NAMALWA (cell line): ENCODE results near the gene IL17RB.

ENCODE experiments used
- DNase-seq: peaks from one replicate; pipeline ENCODE4 v3.0.0-alpha.2; 2015; ENCODE audit warnings: low spot score

Gene IL17RB

DNA sequence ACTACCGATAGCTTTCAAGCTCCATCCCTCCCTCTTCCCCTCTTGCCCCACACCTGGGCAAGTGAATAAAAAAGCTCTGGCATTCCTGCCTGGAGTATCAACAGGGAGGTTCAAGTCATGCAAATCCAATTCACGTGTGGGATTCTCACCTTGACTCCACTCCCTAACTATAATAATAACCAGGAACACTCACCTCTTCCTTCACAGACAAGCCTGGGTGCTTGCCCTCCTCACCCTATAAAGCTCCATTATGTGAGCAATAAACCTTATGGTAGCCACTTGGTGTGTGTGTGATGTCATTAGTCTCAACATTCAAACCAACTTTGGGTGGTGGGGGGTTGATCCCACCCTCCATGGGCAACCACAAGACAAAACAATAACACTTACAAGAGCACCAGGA is 16.8 kb upstream of the IL17RB start:
- DNase-seq = no peak

DNA sequence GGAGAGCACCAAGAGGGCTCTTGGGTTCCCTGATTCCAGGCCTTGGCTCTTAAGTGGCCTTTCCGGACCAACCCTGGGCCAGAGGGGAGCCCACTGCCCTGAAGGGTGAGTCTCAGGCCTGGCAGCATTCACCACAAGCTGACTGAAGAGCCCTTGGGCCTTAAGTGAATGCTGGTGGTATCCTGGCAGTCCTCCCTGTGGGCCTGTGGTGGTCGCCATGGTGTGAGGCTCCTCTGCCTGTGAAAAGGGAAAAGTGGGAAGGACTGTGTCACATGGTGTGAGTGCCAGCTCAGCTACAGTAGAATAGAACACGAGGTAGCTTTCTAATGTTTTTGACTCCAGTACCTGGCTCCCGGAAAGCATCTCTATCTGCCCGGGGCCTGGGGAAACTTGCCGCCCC is 15.4 kb upstream of the IL17RB start:
- no peak for DNase-seq

DNA sequence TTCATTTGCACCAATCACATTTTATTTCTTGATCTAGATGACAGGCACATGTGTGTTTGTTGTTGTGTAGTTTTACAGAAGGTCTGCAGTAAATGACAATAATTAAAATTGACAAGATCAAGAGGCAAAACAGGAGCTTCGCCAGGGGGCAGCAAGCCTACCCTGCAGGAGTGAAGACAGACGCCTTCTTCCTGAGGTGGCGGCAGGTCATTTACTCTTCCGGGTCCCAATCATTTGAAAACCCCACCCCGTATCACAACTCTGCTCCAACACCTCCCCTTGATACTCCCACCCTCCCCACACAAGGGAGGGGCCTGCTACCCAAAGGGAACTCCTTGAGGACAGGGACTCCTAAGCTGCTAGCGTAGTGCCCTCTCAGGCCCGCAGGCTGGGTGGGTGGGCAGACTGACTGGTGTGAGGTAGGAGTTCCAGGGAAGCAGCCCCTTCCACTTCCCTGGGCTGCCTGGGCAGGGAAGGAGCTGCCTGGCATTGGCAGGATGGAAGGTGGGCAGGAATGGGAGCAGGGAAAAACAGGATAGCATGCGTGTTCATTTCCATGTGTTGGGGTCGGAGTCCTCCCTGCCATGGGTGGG is 13.2 kb upstream of the IL17RB start:
- no peak for DNase-seq

DNA sequence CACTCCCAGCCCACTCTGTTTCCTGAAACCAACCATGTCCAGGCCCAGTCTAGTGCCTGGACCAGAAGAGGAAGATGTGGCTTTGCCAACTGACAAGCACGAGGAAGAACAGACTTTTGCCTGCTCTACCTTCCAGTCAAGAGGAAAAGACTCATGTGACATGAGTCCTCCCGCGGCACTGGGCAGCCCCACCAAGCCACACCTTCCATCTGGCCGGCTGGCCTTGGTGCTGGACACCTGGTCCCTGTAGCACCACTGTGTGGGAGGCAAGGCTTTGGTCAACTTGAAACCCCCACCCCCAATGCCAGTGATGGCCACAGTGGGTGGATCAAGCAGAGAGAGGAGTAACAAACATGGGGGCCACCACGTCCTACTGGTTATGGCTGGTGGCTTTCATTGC is 12.7 kb upstream of the IL17RB start:
- no peak for DNase-seq

DNA sequence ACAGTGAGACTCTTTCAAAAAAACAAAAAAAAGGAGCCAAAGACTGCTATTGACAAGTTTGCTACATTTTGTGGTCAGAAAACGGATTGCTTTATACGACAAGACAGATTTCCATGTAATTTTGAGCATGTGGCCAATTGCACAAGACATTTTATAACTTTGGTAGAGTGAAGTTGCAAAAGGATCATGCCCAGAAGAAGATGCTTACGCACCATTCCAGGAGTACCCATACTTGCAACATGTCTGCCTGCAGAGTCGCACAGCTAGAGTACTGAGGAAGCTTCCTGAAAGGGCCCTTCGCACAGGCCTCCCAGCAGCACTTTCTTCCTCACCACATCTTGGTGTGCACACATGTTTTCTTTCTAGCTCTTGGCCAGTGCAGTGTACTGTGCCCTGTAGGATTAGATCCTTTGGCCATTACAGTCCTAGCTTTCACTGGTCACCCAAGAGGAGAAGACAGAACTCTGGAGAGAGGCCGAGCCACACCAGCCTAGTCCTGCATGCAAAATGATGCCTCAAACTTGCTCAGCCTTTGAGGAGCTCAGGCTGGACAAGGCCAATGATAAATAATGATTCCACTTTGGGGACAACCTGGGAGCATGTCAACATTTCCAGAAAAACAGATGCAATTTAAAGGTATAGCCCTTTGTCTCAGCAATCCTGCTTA is 11.8 kb upstream of the IL17RB start:
- no peak for DNase-seq

DNA sequence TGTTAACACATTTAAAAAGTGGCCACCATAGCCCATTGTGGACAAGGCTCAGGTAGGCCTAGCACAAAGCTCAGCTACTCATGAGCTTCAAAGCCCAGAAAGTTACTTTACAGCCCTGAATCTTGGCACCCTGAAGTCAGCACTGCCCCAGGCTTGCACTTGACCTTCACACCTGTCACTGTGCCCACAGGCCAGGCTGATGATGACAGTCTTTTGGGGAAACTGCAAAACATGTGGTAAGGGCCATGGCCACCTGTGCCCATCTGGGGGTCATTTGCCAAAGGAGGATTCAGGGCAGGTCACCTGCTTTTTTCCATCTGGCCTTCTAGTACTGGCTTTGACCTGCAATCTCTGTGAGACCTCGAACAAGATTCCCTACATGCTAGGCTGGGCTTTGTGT is 11.1 kb upstream of the IL17RB start:
- DNase-seq = no peak

DNA sequence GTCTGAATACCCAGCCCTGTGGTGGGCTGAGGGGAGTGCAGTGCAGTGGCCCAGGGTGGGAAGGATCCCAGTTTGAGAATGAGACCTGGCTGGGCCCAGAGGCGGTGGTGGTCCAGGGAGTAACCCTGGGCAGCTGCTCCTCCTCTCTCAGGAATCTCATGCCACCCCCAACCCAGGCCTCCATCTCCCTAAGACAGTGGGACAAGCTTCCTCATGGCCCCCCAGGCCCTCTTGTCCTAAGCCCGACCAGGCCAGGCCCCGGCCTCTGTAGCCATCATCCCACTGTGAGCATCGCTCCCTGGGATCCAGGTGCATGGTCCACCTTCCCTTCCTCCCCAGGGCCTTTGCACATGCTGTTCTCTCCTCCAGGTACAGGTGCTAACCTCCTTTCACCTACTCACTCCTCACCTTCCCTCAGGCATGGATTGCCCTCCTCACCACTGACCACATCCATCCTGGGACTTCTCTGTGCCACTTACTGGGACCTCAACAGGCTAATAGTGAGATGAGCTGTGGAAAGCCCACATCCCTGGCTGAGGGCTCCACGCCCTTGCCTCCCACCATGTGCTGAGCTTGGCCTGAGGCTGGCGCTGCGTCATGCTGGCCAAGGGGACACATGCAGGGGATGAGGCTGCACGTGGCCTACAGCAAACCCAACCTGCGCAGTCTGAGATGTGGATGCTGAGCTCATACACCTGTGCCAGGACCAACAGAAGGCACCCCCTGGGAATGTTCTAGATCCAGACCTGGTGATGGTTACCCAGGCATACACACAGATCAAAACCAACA is 10.1 kb upstream of the IL17RB start:
- no peak for DNase-seq

DNA sequence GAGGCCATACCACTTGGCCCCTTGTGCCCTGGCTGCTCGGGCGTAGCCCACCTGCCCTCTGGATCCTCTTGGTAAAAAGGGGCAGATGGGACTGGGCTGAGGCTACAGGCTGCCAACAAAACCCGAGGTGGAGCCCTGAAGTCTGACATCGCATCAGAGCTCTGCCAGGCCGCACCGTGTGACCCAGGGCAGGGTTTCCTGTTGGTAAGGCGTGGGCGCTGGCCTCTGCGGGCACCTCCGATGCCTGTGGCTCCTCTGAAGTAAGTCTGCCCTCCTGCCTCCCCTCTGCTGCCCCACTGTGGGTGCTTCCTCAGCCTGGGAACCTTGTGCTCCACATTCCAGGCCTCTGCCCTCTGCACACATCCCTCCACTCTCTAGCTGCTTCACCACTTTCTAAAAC is 9.0 kb upstream of the IL17RB start:
- no peak for DNase-seq

DNA sequence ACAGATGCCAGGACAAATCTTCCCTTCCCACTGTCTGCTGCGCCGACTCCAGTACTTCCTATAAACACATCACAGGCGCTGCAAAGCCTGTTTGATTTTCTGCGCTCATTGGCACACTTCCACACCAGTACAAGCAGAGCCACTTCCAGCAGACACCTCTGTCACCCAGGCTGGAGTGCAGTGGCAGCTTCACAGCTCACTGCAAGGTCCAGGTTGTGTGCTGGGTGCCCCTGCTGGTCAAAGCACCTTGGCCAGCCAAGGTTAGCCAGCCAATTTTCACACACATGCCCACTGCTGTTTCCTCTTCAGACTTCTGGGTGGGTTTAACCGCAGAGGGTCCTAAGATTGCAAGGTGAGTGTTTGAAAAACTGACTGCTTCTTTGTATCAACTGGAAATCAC is 5.1 kb upstream of the IL17RB start:
- DNase-seq = no peak

DNA sequence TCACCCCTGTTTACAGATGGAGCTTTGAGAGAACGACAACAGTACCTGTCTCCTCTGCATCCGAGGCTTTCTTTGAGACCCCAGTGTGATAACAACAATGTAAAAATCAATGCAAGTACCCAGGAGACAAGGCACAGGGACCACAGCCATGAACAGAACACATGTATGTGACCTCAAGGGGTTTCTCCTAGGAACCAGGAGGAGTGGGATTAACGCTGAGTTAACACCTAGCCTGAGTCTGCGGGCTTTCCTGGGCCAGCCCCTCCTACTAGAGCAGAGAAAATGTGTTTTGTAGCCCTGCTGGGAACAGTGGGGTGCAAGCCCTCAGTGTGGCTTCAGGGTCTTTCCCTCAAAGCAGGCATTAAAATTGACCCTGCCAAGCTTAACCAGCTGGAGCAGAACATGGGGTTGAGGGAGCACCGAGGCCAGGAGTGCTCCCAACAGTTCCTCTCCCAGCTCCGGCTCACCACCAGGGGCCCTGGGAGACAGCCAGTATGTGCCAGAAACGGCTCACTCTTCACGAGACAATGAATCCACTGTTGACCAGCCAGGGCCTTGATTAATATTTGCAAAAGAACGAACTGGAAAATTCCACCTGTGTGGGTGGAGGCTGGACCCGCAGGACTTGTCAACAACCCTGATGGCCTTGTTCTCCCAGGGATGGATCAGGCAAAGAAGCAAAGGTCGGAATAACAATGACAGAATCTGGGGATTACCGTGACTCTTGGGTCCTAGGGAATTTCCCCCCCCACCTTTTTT is 3.8 kb upstream of the IL17RB start:
- DNase-seq = no peak

DNA sequence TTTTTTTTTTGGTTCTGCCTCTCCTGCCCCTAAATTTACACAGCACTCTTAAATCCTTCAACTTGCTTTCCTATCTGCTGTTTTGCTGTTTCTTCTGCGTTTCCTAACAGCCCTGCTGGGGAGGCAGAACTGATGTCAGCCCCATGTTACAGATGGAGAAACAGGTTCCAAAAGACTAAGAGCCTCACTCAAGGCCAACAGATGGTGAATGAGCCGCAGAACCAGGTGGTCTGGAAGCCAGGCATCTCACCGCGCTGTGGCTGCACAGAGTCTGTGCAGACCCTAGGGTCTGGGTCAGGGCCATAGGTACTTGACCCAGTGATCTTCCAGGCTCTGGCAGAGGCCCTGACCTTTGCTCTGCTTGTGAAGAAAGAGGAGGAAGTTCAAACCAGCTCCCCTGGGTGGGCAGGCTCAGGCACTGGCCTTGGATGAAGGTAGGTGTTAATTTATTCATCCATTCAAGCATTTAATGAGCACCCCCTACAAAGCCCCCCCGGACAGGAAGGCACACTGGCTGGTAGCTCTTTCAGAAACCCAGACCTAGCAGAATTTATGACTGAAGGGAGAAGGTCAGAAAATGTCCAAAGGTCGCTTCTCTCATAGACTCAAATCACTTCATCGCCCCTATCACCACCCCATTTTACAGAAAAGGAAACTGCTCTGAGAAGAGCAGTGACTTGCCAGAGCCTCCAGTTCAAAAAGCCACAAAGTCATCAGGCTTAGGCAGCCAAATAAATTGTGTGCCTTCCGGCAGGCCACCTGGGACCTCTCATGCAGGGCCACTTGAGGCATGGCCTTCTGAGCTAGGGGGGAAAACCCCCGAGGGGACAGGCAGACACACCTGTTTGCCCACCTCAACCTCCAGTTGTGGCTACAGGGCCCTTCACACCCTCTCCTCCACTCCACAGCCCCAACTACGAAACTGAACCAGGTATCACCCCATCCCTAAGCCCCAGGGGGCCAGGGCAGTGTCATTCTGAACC is 2.9 kb upstream of the IL17RB start:
- DNase-seq = no peak

DNA sequence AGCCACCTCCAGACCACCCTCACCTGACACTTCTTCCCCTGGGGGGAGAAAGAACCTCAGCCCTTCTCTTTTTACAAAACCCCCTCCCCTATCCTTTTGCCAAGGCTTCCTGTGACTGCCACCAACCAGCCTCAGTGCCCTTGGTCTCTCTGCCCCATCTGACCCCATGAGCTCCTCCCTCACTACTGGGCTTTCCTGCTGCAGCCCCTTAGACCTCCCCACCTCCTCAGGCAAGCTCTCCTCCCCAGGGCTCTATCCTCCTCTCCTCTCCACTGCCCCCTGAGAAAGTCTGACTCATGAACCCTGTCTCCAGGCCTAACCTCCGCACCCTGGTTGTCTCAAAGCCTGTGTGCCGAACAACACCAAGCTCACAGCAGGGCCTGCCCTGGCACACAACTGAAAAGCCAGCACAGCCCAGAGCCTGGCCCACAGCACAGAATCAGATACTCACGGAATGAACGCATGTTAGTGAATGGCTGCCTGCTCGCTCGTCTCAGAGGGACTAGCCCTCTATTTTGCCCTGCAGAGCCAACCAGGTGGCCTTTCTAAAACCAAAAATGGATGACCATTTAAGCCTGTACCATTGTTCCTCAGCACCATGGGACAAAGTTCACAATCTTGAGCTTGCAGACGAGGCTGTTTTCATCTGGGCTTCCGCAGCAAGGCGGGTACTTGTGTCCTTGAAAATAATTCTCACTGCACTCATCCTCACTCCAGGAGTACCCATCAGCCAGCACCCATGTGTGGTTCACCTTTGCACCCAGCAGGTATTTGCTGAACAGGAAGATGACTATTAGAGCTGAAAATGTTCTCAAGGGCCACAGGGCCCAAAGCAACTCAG is 1.9 kb upstream of the IL17RB start:
- DNase-seq = no peak

DNA sequence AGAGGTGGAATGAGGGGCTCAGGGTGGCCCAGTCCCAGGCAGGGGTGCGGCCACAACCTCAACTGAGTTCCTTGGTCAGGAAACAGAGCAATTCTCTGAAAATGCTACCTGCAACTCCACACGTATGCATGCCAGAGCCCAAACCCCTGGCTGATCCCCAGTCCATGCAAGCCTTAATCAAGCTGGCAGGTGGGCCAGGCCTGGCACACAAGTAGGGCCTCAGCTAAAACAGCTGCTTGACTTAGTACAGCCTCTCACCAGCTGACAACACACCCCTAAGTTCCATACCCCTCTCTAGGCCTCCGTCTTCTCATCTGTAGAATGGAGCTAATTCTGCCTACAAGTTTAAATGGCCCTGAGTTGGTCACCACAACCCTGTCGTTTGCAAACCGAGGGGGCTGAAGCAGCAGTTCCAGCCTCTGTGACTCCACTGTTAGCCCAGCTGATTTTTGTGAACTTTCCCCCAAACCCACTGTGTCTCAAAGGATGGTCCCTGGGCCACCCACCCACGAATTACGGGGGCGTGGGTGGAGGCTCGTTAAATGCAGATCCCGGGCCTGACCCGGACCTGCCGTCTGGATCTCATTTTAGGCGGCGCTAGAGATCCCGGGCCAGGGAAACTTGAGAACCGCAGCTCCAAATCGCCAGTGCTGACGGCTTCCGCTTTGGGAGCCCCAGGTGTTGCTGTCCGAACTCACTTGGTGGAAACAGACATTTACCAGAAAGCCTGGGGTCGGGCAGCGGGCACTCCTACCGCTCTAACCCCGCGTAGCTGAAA is 1.1 kb upstream of the IL17RB start:
- DNase-seq = no peak

DNA sequence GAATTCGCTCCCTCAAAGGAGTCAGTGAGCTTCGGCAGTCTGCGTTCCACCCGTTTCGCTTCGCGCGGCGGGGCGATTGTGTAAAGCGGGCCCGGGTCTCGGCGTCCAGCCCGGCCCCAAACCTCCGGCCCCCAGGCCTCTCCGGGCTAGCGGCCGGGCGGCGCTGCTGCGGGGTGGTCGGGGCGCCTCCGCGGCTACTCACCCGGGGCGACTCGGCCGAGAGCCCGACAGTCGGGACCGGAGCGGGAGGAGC is 561 bp upstream of the IL17RB start:
- no peak for DNase-seq

DNA sequence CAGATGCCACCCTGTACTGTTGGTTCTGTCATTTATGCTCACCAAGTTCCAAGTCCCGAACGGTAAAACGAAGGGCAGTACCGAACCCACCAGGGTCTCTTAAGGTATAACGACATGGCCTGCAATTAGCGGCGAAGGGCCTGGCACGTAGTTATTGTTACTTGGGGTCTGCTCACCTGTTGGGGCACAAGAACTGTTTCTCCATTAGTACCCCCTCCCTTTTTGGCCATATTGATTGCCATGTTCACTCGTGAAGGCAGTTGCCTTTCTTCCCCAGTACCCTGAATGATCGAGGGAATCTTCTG is 435 bp downstream of the IL17RB start:
- no peak for DNase-seq

DNA sequence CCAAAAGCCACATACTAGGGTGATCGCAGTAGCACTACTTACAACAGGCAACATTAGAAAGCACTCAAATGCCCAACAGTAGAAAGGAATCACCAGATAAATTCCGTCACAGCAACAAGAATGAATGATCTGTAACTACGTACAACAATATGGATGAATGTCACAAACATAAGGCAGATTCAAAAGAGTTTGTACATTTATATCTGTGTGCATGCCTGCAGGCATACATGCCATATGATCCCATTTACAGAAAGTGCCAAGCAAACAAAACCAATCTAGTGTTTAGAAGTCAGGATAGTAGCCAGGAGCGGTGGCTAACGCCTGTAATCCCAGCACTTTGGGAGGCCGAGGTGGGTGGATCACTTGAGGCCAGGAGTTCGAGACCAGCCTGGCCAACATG is 3.5 kb downstream of the IL17RB start:
- DNase-seq = no peak

DNA sequence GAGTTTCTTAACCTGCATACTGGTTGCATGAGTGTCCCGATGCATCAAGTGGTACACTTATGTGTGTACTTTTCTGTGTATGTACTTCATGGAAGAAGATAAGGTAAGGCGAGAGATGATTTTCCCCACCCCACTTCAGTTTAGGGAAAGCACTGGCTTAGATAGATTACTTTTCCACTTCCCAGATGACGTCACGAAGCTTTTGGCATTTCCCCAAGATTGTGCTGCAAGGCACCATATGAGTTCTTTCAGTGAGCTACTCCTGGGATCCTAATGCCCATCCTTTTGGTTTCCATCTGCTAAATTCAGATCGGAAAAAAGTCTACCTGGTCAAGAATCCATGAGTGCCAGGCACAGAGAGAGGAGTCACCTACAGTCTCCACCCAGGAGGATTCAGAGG is 4.5 kb downstream of the IL17RB start:
- DNase-seq = no peak

DNA sequence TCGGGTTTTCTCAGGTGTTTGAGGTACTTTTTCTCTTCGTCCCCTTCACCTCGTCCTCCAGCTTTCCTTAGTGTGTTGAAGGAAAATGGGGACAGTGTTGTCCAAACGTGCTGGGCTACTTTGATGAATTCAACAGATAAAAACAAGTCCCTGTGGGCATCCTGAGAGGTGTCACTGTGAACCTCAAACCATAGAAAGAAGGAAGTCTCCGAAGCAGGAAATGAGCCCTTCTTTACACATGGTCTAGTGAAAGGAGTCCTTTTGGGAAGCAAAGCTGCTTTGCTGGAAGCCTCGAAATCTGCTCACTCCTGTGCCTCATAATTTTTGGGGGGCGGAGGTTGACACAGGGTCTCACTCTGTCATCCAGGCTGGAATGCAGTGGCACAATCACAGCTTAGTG is 10.6 kb downstream of the IL17RB start:
- no peak for DNase-seq

DNA sequence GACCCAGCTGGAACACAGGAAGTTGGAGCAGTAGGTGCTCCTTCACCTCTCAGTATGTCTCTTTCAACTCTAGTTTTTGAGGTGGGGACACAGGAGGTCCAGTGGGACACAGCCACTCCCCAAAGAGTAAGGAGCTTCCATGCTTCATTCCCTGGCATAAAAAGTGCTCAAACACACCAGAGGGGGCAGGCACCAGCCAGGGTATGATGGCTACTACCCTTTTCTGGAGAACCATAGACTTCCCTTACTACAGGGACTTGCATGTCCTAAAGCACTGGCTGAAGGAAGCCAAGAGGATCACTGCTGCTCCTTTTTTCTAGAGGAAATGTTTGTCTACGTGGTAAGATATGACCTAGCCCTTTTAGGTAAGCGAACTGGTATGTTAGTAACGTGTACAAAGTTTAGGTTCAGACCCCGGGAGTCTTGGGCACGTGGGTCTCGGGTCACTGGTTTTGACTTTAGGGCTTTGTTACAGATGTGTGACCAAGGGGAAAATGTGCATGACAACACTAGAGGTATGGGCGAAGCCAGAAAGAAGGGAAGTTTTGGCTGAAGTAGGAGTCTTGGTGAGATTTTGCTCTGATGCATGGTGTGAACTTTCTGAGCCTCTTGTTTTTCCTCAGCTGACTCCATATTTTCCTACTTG is 11.9 kb downstream of the IL17RB start:
- DNase-seq = no peak

DNA sequence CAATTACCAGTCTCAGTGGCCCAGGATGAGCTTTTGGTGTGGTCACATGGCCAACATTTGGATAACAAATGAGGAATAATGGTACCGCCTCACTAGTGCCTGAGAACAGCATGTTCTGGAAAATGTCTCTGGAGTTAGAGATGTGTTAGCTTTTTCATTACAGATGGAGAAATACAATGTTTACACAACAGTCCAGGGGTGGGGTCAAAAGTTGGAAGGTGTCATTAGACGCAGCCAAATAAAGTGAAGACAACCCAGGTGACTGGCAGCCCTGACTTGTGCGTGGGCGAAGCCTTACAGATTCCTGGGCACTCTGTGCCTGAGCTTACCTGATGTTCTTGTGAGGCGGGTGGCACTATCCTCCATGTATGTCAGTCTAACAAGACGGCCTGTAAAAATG is 12.8 kb downstream of the IL17RB start:
- DNase-seq = no peak
